IPS DF 19.7 (cell line): ENCODE results near the gene LRMDA.

Source experiments
- DNase-seq: peaks from one replicate; pipeline ENCODE4 v3.0.0-alpha.2; 2013; ENCODE audit warnings: low read depth, low spot score

The LRMDA gene

GRCh38 chr10:75640803-75641202 is 209.4 kb downstream of the LRMDA start:
- no peak for DNase-seq

- DNase-seq, result no peak
Measured at GRCh38 chr10:75643405-75643804, 212.0 kb downstream of the LRMDA start.

- DNase-seq, result no peak
Measured at GRCh38 chr10:75643944-75644692, 212.7 kb downstream of the LRMDA start.

- no peak for DNase-seq
Measured at GRCh38 chr10:75645704-75646103, 214.3 kb downstream of the LRMDA start.

- DNase-seq, result no peak
Measured at GRCh38 chr10:75646218-75646915, 214.9 kb downstream of the LRMDA start.

- DNase-seq, result no peak
Measured at GRCh38 chr10:75646916-75647315, 215.5 kb downstream of the LRMDA start.

- no peak for DNase-seq
Measured at GRCh38 chr10:75647675-75648074, 216.3 kb downstream of the LRMDA start.

- DNase-seq, result no peak
Measured at GRCh38 chr10:75648351-75648750, 216.9 kb downstream of the LRMDA start.

GRCh38 chr10:75648854-75649253 is 217.4 kb downstream of the LRMDA start:
- DNase-seq, result no peak

- DNase-seq, result no peak
Measured at GRCh38 chr10:75649466-75649865, 218.0 kb downstream of the LRMDA start.

GRCh38 chr10:75650648-75651047 is 219.2 kb downstream of the LRMDA start:
- no peak for DNase-seq

- no peak for DNase-seq
Measured at GRCh38 chr10:75651417-75651816, 220.0 kb downstream of the LRMDA start.

- no peak for DNase-seq
Measured at GRCh38 chr10:75652146-75652740, 220.8 kb downstream of the LRMDA start.

- no peak for DNase-seq
Measured at GRCh38 chr10:75653761-75654160, 222.3 kb downstream of the LRMDA start.

- no peak for DNase-seq
Measured at GRCh38 chr10:75654171-75654771, 222.8 kb downstream of the LRMDA start.

- no peak for DNase-seq
Measured at GRCh38 chr10:75654772-75655171, 223.3 kb downstream of the LRMDA start.

GRCh38 chr10:75655791-75656451 is 224.5 kb downstream of the LRMDA start:
- no peak for DNase-seq

- no peak for DNase-seq
Measured at GRCh38 chr10:75657351-75657750, 225.9 kb downstream of the LRMDA start.

GRCh38 chr10:75658036-75658435 is 226.6 kb downstream of the LRMDA start:
- DNase-seq, result no peak

- no peak for DNase-seq
Measured at GRCh38 chr10:75658496-75658895, 227.1 kb downstream of the LRMDA start.

GRCh38 chr10:75658915-75659314 is 227.5 kb downstream of the LRMDA start:
- no peak for DNase-seq

- no peak for DNase-seq
Measured at GRCh38 chr10:75660823-75661222, 229.4 kb downstream of the LRMDA start.
